Stomach (tissue), 9 donors: ENCODE measurements around the gene UCP1. TPM values are rescaled to one million over a fixed set of nuclear protein-coding genes. Genes with fewer than 3 reads are reported as not detected.

Experiments used
- DNase-seq, 2 donors: peaks; one replicate each; pipeline versions ENCODE4 v3.0.0 to v3.0.0-alpha.2; 2013 to 2019
- H3K27ac ChIP-seq, 5 donors: fragments of 200-600 bp in 4 of 5; sonication (generic) in 4 of 5; one replicate each; pipeline ENCODE4 v1.5.1; 2013 to 2019; ENCODE audit warnings: mild to moderate bottlenecking in 1 of 5, moderate library complexity in 1 of 5
- H3K27me3 ChIP-seq, 3 donors: fragments of 200-600 bp; sonication (generic); one replicate each; pipeline ENCODE4 v1.5.1; 2017 to 2019; ENCODE audit warnings: mixed run types in 1 of 3
- H3K36me3 ChIP-seq, 4 donors: fragments of 200-600 bp; sonication (generic); 1 replicate in 3 of 4; 2 replicates in 1 of 4; pipeline ENCODE4 v1.5.1; 2016 to 2019
- H3K4me1 ChIP-seq, 4 donors: fragments of 200-600 bp; sonication (generic); one replicate each; pipeline ENCODE4 v1.5.1; 2016 to 2019
- H3K4me3 ChIP-seq, 4 donors: fragments of 200-600 bp; sonication (generic) in 3 of 4; one replicate each; pipeline ENCODE4 v1.5.1; 2016 to 2019; ENCODE audit warnings: mild to moderate bottlenecking in 1 of 4
- H3K9me3 ChIP-seq, 4 donors: fragments of 200-600 bp; sonication (generic); one replicate each; pipeline ENCODE4 v1.5.1; 2016 to 2019
- CTCF ChIP-seq, 7 experiments: fragments of 450-650 bp in 4 of 7; fragments of 200-600 bp in 3 of 7; sonication (generic) in 3 of 7; IDR thresholded peaks; one replicate each; pipeline ENCODE4 v1.5.1; 2016 to 2019; ENCODE audit warnings: antibody characterized with exemption in 7 of 7, control low read depth in 2 of 7, mild to moderate bottlenecking in 1 of 7
- EP300 ChIP-seq: sonication (generic); formaldehyde crosslinking; IDR thresholded peaks from one replicate; pipeline ENCODE4 v1.6.1; 2017; ENCODE audit warnings: antibody characterized with exemption
- POLR2A ChIP-seq, 4 donors: fragments of 450-650 bp; IDR thresholded peaks; one replicate each; pipeline ENCODE4 v1.6.1; 2016; ENCODE audit warnings: antibody characterized with exemption in 4 of 4, control low read depth in 2 of 4, mild to moderate bottlenecking in 1 of 4, moderate library complexity in 1 of 4
- POLR2AphosphoS5 ChIP-seq, 3 donors: sonication (generic); formaldehyde crosslinking; IDR thresholded peaks; one replicate each; pipeline ENCODE4 v1.6.1; 2016; ENCODE audit warnings: antibody characterized with exemption in 3 of 3
- WGBS, 5 donors: extraction: QIAGEN DNeasy Blood & Tissue Kit in 3 of 5; methylation state at CpG; one replicate each; pipeline versions ENCODE4 v1.1.5 to v1.1.7; 2013 to 2018; 5-methylcytosine and 5-hydroxymethylcytosine counted together
- intact Hi-C: fragments of 100-400 bp; cut with DNase I; formaldehyde crosslinking; loops from one replicate; pipeline ENCODE4 v1.15.1; 2023; ENCODE audit warnings: low total_unique reads
- polyA plus RNA-seq, 3 donors: library from polyadenylated mRNA; stranded (reverse); fragments of 200-250 nt; gene quantifications; one replicate each; pipeline ENCODE4 v1.2.3, GENCODE V29; 2013
- total RNA-seq, 5 donors: library from RNA; depleted of rRNA; stranded (reverse); fragments of >200 nt; gene quantifications; one replicate each; pipeline versions ENCODE4 v1.1.0 to v1.2.3, GENCODE V29; 2014 to 2016
- donor health status: healthy with polysubstance abuse.
- donor health status: Bipolar disorder and iron deficiency.
- donor health status: healthy.

The UCP1 gene
- total and polyA plus RNA-seq, 8 donors: 0.37 TPM; not detected in 7

- H3K36me3 ChIP-seq: no peaks in the 10 kb centered on the region
- no peak overlapping the region for H3K27ac ChIP-seq
- intact Hi-C loops: no loop called here
- TF ChIP-seq EP300 (no peak), CTCF (IDR thresholded peaks at IDR 0.05) (no peak), POLR2A (IDR thresholded peaks at IDR 0.05) (no peak), POLR2AphosphoS5 (IDR thresholded peaks at IDR 0.05) (no peak)
- H3K4me1 ChIP-seq: no peaks in the 10 kb centered on the region
- DNase-seq: no peak
- H3K9me3 ChIP-seq: no peaks in the 10 kb centered on the region
- WGBS, 5 donors: 45 to 91% (median 89%) methylated on average over 2 of the region's 2 CpGs
- H3K4me3 ChIP-seq: no peak overlapping the region
- H3K27me3 ChIP-seq: no peaks in the 10 kb centered on the region
Observed at GRCh38 chr4:140603286-140603685, 34.5 kb upstream of the UCP1 start.

- no peak for TF ChIP-seq POLR2A (IDR thresholded peaks at IDR 0.05)
- no peak for TF ChIP-seq EP300
- TF ChIP-seq CTCF (IDR thresholded peaks at IDR 0.05): no peak
- no peak for TF ChIP-seq POLR2AphosphoS5 (IDR thresholded peaks at IDR 0.05)
- WGBS, 5 donors: 82 to 96% (median 92%) methylated on average over 2 of the region's 2 CpGs
- no peak for DNase-seq
- intact Hi-C loops: no loop called here
- no peak overlapping the region for H3K27ac ChIP-seq
- no peaks in the 10 kb centered on the region for H3K27me3 ChIP-seq
- no peak overlapping the region for H3K4me3 ChIP-seq
- H3K9me3 ChIP-seq: no peaks in the 10 kb centered on the region
- no peaks in the 10 kb centered on the region for H3K36me3 ChIP-seq
- no peaks in the 10 kb centered on the region for H3K4me1 ChIP-seq
Observed at GRCh38 chr4:140602714-140603113, 34.0 kb upstream of the UCP1 start.

- Histone ChIP-seq H3K27me3 (no peaks in the 10 kb centered on the region), H3K4me3 (no peak overlapping the region), H3K4me1 (no peaks in the 10 kb centered on the region), H3K36me3 (no peaks in the 10 kb centered on the region), H3K27ac (no peak overlapping the region), H3K9me3 (no peaks in the 10 kb centered on the region)
- WGBS, 5 donors: 88 to 91% (median 88%) methylated on average over 8 of the region's 8 CpGs
- no peak for DNase-seq
- no peak for TF ChIP-seq POLR2A (IDR thresholded peaks at IDR 0.05)
- TF ChIP-seq CTCF (IDR thresholded peaks at IDR 0.05): no peak
- no peak for TF ChIP-seq EP300
- no peak for TF ChIP-seq POLR2AphosphoS5 (IDR thresholded peaks at IDR 0.05)
- intact Hi-C loops: no loop called here
Observed at GRCh38 chr4:140600408-140600807, 31.6 kb upstream of the UCP1 start.

- Histone ChIP-seq H3K27ac (no peak overlapping the region), H3K4me3 (no peak overlapping the region), H3K36me3 (no peaks in the 10 kb centered on the region), H3K9me3 (no peaks in the 10 kb centered on the region), H3K27me3 (no peaks in the 10 kb centered on the region), H3K4me1 (no peaks in the 10 kb centered on the region)
- intact Hi-C loops: no loop called here
- 21 to 33% (median 32%) methylated on average over 1 of the region's 1 CpG for WGBS, 5 donors
- DNase-seq: peak; percentile 31 to 66
- no peak for TF ChIP-seq POLR2A (IDR thresholded peaks at IDR 0.05)
- peak in 5 of 7 experiments; percentile 17 to 61 (median 46) for TF ChIP-seq CTCF (IDR thresholded peaks at IDR 0.05)
Observed at GRCh38 chr4:140595065-140595464, 26.3 kb upstream of the UCP1 start.
